HEK293 (cell line): ENCODE results near the gene USHBP1.

Experiments used
- CTCF ChIA-PET: fragments of 350-600 bp; formaldehyde crosslinking; extraction: SDS; loops from one replicate; lab custom pipeline; 2021; ENCODE audit warnings: antibody characterized with exemption; lab: Yijun Ruan, JAX
- POLR2A ChIA-PET: fragments of 300-600 bp; formaldehyde crosslinking; extraction: SDS; loops from one replicate; lab custom pipeline; 2020; ENCODE audit warnings: antibody characterized with exemption, inconsistent platforms; lab: Yijun Ruan, JAX
- H3K27ac ChIP-seq: fragments of 200-500 bp; sonication (Bioruptor generic); 2 replicates; pipeline ENCODE4 v1.5.1; 2014; ENCODE audit warnings: low read depth, low read length, control low read depth, inconsistent platforms; ENCODE audit errors: extremely low read depth
- H3K36me3 ChIP-seq, 2 experiments: fragments of 200-500 bp in 1 of 2; sonication (Bioruptor generic) in 1 of 2; 1 replicate in 1 of 2; 2 replicates in 1 of 2; pipeline ENCODE4 v1.5.1; 2014 to 2017; ENCODE audit warnings: inconsistent platforms in 2 of 2, low read length in 2 of 2; ENCODE audit not compliant: control insufficient read depth in 2 of 2, insufficient read depth in 1 of 2
- H3K4me1 ChIP-seq: fragments of 200-500 bp; sonication (Bioruptor generic); 2 replicates; pipeline ENCODE4 v1.5.1; 2014; ENCODE audit warnings: mild to moderate bottlenecking, low read length, inconsistent platforms; ENCODE audit not compliant: control insufficient read depth, insufficient read depth
- H3K4me3 ChIP-seq: 2 replicates; pipeline ENCODE4 v1.5.1; 2011; ENCODE audit warnings: low read depth, mild to moderate bottlenecking, control low read depth, low read length, moderate library complexity
- H3K9me3 ChIP-seq: fragments of 200-500 bp; sonication (Bioruptor generic); 2 replicates; pipeline ENCODE4 v1.5.1; 2014; ENCODE audit warnings: low read depth, low read length, inconsistent platforms; ENCODE audit not compliant: control insufficient read depth, insufficient read depth
- BCL11A ChIP-seq: fragments of 450-650 bp; formaldehyde crosslinking; IDR thresholded peaks from 2 replicates; pipeline ENCODE4 v1.5.1; 2016; ENCODE audit warnings: low read depth, missing biosample characterization, missing genetic modification characterization
- SCRT1 ChIP-seq: fragments of 450-650 bp; formaldehyde crosslinking; IDR thresholded peaks from 2 replicates; pipeline ENCODE4 v1.5.1; 2016; ENCODE audit warnings: missing biosample characterization, missing genetic modification characterization, borderline replicate concordance
- WT1 ChIP-seq: fragments of 450-650 bp; formaldehyde crosslinking; IDR thresholded peaks from 2 replicates; pipeline ENCODE4 v1.5.1; 2016; ENCODE audit warnings: missing biosample characterization, missing genetic modification characterization
- ZBTB11 ChIP-seq: fragments of 450-650 bp; formaldehyde crosslinking; conservative IDR thresholded peaks from 2 replicates; pipeline ENCODE4 v1.5.1; 2016; ENCODE audit warnings: low read depth, missing biosample characterization, missing genetic modification characterization
- ZNF16 ChIP-seq: fragments of 450-650 bp; formaldehyde crosslinking; IDR thresholded peaks from 2 replicates; pipeline ENCODE4 v1.5.1; 2016; ENCODE audit warnings: low read depth, missing biosample characterization, missing genetic modification characterization
- ZNF266 ChIP-seq: fragments of 450-650 bp; formaldehyde crosslinking; IDR thresholded peaks from 2 replicates; pipeline ENCODE4 v1.5.1; 2016; ENCODE audit warnings: missing biosample characterization, missing genetic modification characterization, low read depth
- ZNF398 ChIP-seq: fragments of 450-650 bp; formaldehyde crosslinking; IDR thresholded peaks from 2 replicates; pipeline ENCODE4 v1.5.1; 2017; ENCODE audit warnings: missing biosample characterization, missing genetic modification characterization
- ZNF513 ChIP-seq: fragments of 450-650 bp; IDR thresholded peaks from 2 replicates; pipeline ENCODE4 v1.5.1; 2018; ENCODE audit warnings: missing biosample characterization, missing genetic modification characterization
- ZNF521 ChIP-seq: fragments of 450-650 bp; formaldehyde crosslinking; IDR thresholded peaks from 2 replicates; pipeline ENCODE4 v1.5.1; 2017; ENCODE audit warnings: missing biosample characterization, mild to moderate bottlenecking, missing genetic modification characterization
- ZNF555 ChIP-seq: fragments of 450-650 bp; formaldehyde crosslinking; conservative IDR thresholded peaks from 2 replicates; pipeline ENCODE4 v1.5.1; 2017; ENCODE audit warnings: missing biosample characterization, mild to moderate bottlenecking, missing genetic modification characterization, inconsistent platforms
- ZNF626 ChIP-seq: fragments of 450-650 bp; sonication (Bioruptor Pico); formaldehyde crosslinking; IDR thresholded peaks from 2 replicates; pipeline ENCODE4 v1.5.1; 2018; ENCODE audit warnings: missing biosample characterization, missing genetic modification characterization, inconsistent platforms
- TF ChIP-seq, protein P1 (sequence below): fragments of 450-650 bp; formaldehyde crosslinking; IDR thresholded peaks from 2 replicates; pipeline ENCODE4 v1.5.1; 2016; ENCODE audit warnings: missing biosample characterization, missing genetic modification characterization

The USHBP1 gene

DNA sequence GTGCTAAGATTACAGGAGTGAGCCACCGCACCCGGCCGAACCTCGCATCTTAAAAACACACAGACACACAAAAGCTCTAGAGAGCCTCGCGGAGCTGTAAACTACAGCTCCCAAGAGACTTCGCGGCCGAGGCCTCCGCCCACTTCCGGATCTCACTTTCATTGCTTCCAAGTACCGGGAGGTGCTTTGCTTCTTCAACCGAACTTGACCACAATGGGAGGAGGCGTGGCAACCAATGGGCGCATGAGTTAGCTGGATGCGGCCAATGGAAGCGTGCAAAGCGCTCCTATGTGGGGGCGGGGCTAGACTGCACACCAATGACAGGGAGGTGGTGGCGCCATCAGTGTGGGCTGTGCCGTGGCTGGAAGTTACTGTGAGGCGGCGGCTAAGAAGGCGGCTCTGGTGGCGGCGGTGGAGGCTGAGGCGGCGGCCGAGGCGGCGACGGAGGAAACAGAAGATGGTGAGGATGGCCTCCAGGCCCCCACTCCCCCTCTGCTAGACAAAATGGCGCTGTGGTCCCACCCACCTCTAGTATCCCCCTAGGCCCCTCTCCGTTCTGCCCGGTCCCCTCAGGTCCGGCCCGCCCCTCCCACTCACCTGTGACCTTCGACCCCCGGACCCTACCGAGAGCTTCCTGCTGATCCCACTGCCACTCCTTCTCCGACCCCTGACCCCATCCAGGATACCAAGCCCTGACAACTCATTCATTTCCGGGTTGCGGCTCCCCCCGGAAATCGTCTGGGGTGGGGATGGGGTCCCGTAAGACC, 44.8 kb upstream of the USHBP1 start, which contains the start of gene DDA1 (continued):
- TF ChIP-seq ZNF626 = no peak
- no peak for TF ChIP-seq ZNF398

GRCh38 chr19:17307876-17308377, 43.4 kb upstream of the USHBP1 start:
- no peak overlapping the region for H3K27ac ChIP-seq
- H3K9me3 ChIP-seq = no peaks in the 10 kb centered on the region
- H3K36me3 ChIP-seq = peaks cover 0 to 17% of the 10 kb centered on the region in 2 experiments; a peak in 1 of 3 replicates
- peaks cover 3% of the 10 kb centered on the region for H3K4me1 ChIP-seq
- CTCF ChIA-PET = interaction anchor here (0.6 to 1.3 kb wide), 5 partner anchors 13 to 1051 kb away, joined by 3 to 5 read pairs (median 4); no protein-coding TSS in a partner anchor
- TF ChIP-seq ZNF16 = peak; percentile 75
- no peak for TF ChIP-seq ZNF521 (tag by site-specific recombination)
- TF ChIP-seq ZNF266 = no peak
- TF ChIP-seq, protein P1, sequence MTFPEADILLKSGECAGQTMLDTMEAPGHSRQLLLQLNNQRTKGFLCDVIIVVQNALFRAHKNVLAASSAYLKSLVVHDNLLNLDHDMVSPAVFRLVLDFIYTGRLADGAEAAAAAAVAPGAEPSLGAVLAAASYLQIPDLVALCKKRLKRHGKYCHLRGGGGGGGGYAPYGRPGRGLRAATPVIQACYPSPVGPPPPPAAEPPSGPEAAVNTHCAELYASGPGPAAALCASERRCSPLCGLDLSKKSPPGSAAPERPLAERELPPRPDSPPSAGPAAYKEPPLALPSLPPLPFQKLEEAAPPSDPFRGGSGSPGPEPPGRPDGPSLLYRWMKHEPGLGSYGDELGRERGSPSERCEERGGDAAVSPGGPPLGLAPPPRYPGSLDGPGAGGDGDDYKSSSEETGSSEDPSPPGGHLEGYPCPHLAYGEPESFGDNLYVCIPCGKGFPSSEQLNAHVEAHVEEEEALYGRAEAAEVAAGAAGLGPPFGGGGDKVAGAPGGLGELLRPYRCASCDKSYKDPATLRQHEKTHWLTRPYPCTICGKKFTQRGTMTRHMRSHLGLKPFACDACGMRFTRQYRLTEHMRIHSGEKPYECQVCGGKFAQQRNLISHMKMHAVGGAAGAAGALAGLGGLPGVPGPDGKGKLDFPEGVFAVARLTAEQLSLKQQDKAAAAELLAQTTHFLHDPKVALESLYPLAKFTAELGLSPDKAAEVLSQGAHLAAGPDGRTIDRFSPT (tag by site-specific recombination) = 0 out of 2 replicates have a peak, but pooled peaks have one; percentile 16
- TF ChIP-seq ZNF555 = no peak
- no peak for TF ChIP-seq ZBTB11
- peak; percentile 69 for TF ChIP-seq WT1 (tag by site-specific recombination)
- TF ChIP-seq SCRT1 (tag by site-specific recombination) = peak; percentile 87
- TF ChIP-seq ZNF513 (tag by site-specific recombination) = no peak
- TF ChIP-seq BCL11A = 0 out of 2 replicates have a peak, but pooled peaks have one; percentile 14
- POLR2A ChIA-PET = interaction anchor here (0.6 to 2.9 kb wide), 3 partner anchors 20 to 112 kb away, joined by 3 to 64 read pairs (median 8); partner anchors contain the start of genes ANO8 and GTPBP3
- H3K4me3 ChIP-seq = no peak overlapping the region
